HG02840 (cell line): Measurements from ENCODE around the gene CRTC1.

ENCODE experiments used
- ATAC-seq: cut with Tn5 transposase; IDR thresholded peaks from one replicate; pipeline ENCODE4 v1.9.1; 2021; ENCODE audit warnings: mild to moderate bottlenecking, moderate library complexity, moderate number of reproducible peaks; ENCODE audit not compliant: unreplicated experiment, low FRiP score

Gene CRTC1

DNA sequence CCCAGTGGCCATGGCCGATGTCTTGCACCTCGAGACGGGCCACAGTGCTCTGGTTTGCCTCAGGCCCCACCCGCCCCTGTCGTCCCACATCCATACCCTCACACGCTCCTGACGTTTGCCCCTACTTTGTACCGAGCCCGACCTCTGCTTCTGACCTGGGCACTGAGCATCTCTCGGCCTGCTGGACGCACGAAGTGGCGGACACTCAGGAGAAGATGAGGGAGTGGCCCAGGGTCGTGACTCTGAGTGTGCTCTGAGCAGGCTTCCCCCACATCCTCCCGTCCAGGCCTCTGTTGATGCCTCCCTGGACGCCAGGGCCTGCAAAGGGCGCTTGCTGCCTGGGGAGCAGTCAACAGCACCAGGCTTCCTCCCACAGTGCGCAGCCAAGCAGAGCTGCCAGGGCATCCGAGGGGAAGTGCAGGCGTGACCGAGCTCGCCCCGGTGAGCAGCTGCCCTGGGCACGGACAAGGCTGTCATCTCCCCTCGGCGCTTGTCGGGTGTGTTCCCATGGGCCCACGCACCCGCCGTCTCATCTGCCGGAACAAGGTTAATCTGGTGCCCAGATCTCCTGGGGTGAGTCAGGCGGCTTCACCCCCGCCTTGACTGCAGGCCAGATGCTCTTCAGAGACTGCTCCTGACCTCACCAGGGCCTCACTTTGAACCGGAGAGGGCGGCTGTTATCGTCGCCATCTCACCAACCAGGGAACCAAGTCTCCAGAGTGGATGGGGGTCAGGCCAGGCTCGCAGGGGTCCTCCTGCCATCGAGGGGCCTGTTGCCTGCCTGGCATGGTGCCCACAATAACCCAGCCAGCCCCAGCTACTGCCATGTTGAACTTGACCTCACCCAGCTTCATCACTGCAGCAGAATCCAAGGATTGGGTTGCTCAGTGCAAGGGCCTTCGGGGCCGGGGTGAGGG is 80.5 kb downstream of the CRTC1 start:
- no peak for ATAC-seq

- ATAC-seq = no peak
These were observed 81.1 kb downstream of the CRTC1 start for GRCh38 chr19:18764591-18765051.

DNA sequence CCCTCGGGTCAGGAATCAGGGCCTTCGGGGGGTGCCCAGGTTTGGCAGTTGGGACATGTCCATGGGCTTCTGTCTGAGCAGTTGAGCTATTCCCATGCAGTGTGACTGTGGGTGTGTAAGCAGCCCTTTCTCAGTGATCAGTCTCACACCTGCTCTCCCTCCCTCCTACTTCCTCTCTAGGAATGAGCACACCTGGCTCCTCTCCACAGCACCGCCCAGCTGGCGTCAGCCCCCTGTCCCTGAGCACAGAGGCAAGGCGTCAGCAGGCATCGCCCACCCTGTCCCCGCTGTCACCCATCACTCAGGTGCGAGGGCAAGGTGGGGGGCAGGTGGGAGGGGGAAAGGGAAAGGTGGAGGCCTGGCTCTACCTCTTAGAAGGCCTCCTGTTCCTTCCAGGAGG is 81.7 kb downstream of the CRTC1 start:
- ATAC-seq = no peak

- ATAC-seq = no peak
These were observed 84.7 kb downstream of the CRTC1 start for GRCh38 chr19:18768046-18768771.

- no peak for ATAC-seq
These were observed 85.8 kb downstream of the CRTC1 start for GRCh38 chr19:18768997-18769891.

DNA sequence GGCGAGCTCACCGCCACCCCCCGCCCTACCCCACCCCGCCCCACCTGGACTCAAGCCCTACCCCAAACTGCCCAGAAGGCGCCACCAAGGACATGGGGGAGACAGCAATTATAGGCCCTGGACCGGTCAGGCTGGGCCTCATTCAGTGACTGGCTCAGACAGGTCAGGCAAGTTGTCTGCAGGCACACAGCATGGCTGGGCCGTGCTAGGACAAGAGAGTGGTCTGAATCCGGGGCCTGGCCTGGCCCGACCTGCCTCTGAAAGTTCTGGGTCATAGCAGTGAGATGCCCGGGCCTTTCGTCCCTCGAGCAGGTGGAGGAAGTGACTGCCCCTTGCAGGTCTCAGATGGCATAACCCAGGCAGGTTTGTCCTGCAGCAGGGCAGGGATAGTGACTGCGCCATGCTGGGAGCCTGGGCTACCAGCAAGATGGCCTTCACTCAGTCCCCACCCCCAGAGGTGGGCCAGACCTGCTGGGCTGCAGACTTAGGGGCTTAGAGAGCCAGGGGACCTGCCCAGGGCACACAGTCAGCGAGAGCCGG is 86.6 kb downstream of the CRTC1 start:
- no peak for ATAC-seq

GRCh38 chr19:18770663-18771327 is 87.3 kb downstream of the CRTC1 start:
- no peak for ATAC-seq

GRCh38 chr19:18771328-18772242 is 88.1 kb downstream of the CRTC1 start:
- no peak for ATAC-seq

- ATAC-seq = no peak
These were observed 89.4 kb downstream of the CRTC1 start for GRCh38 chr19:18772620-18773587.

- ATAC-seq = no peak
These were observed 90.2 kb downstream of the CRTC1 start for GRCh38 chr19:18773682-18774081.

- ATAC-seq = no peak
These were observed 90.6 kb downstream of the CRTC1 start for GRCh38 chr19:18774107-18774506.

DNA sequence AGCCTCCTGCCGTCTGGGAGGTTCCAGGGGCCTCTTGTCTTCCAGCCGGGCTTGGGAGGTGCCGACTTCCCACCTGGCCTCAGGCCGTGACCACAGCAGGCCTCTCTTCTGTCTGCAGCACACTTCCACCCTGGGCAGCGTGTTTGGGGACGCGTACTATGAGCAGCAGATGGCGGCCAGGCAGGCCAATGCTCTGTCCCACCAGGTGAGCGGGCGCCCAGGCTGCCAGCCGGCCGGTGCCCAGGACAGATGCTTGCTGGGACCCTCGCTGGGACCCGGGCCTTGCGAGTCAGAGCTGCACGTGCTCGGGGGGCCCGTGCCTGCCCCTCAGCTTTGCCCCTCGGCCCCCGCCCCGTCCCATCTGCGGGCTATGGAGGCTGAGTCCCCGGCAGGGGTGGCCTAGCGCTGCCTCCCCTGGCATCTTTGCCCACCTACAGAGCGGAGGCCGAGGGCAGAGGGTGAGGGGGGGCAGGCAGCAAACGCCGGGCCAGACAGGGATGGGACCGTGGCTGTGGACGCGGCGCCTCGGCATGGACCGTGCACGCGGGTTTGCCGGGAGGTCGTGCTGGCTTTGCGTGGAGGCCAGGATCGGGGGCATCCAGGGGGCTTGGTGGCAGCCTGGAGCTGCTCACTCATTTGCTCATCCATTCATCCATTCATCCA is 91.4 kb downstream of the CRTC1 start:
- no peak for ATAC-seq

GRCh38 chr19:18775586-18776287 is 92.3 kb downstream of the CRTC1 start:
- no peak for ATAC-seq

GRCh38 chr19:18776288-18776594 is 92.8 kb downstream of the CRTC1 start:
- no peak for ATAC-seq

DNA sequence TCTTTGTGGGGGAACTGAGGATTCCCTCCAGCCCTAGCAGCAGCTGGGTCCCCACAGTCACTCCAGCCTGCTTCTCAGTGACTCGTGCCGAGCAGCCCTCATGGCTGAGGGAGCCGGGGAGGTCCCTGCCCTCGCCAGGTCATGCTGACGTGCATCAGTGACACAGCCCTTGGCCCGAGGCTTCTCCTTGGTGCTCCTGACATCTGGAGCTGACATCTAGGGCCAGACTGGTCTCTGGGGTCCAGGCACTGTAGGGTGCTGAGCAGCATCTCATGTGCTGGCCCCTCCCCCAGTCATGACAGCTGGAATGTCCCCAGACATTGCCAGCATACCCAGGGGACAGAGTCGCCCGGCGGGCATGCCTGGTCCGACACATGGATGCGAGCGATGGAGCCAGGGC is 93.3 kb downstream of the CRTC1 start:
- no peak for ATAC-seq

- ATAC-seq = no peak
These were observed 94.0 kb downstream of the CRTC1 start for GRCh38 chr19:18777301-18778075.
